Measurements from ENCODE around the gene SLC4A9. TPM values are rescaled to one million over a fixed set of nuclear protein-coding genes. Genes with fewer than 3 reads are reported as not detected.

SLC4A9 gene
- total and polyA plus RNA-seq, 8 donors = 0.30 TPM; not detected in 7

DNA sequence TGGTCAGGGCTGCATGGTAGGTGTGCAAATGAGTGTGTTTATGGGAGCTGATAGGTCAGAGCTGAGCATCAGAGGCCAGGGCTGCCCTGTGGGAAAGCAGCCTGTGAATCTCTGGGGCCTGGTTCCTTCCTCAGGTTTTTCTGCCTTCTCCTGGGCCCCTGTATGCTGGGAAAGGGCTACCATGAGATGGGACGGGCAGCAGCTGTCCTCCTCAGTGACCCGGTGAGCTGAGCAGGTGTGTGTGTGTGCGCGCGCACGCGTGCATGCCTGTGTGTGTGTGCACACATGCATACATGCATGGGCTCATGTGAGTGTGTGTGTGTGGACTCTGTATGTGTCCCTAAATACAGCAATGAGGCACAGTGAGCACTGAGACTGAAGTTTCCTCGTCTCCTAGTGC is 2.3 kb downstream of the SLC4A9 start:
- intact Hi-C loops (cut with DNase I; ENCODE audit: low total_unique reads) = no loop called here
- TF ChIP-seq POLR2AphosphoS5 (IDR thresholded peaks at IDR 0.05) (no peak), POLR2A (IDR thresholded peaks at IDR 0.05) (no peak), EP300 (IDR thresholded peaks at IDR 0.05) (no peak), CTCF (IDR thresholded peaks at IDR 0.05) (no peak)
- H3K4me3 ChIP-seq = no peak overlapping the region
- peaks cover 6 to 17% (median 15%) of the 10 kb centered on the region in 4 donors for H3K4me1 ChIP-seq
- no peak overlapping the region for H3K27ac ChIP-seq
- WGBS, 5 donors = 83 to 91% (median 89%) methylated on average over 8 of the region's 8 CpGs
- H3K9me3 ChIP-seq = no peaks in the 10 kb centered on the region
- no peaks in the 10 kb centered on the region for H3K27me3 ChIP-seq
- no peaks in the 10 kb centered on the region for H3K36me3 ChIP-seq
- no peak for DNase-seq

DNA sequence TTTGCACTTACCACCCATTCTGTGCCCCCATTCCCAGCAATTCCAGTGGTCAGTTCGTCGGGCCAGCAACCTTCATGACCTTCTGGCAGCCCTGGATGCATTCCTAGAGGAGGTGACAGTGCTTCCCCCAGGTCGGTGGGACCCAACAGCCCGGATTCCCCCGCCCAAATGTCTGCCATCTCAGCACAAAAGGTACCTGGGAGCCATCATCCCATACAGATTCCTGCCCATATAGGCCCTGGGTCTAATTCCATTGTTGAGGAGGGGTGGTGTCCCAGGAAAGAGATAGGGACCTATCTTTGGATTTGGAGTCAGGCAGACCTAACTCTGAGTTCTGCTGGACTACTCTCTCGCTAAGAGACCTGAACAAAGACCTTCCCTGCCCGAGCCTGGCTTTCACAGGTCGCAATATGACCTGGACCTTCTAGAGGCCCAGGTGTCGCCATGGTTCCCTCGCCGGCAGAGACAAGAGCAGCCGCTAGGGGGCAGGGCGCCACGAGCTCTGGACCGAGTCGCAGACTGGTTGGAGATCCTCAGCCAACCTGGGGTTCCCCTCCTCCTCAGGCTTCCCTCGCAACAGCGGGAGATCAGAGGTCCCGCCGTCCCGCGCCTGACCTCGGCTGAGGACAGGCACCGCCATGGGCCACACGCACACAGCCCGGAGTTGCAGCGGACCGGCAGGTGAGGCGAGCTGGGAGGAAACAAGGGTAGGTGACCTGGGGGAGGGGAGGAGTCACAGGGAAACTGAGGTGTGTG is 3.1 kb downstream of the SLC4A9 start:
- Histone ChIP-seq H3K27ac (no peak overlapping the region), H3K36me3 (no peaks in the 10 kb centered on the region), H3K27me3 (no peaks in the 10 kb centered on the region), H3K4me3 (peak overlapping the region; percentile 21 to 44 (median 32)), H3K9me3 (no peaks in the 10 kb centered on the region), H3K4me1 (peaks cover 6 to 10% (median 7%) of the 10 kb centered on the region in 4 donors)
- TF ChIP-seq CTCF (IDR thresholded peaks at IDR 0.05) (peak in 5 of 7 experiments; percentile 67 to 97 (median 88)), POLR2AphosphoS5 (IDR thresholded peaks at IDR 0.05) (peak in 1 of 3 donors; percentile 51), EP300 (IDR thresholded peaks at IDR 0.05) (no peak)
- 10 to 23% (median 12%) methylated on average over 12 to 29 of the region's 29 CpGs for WGBS, 5 donors
- DNase-seq = peak; percentile 88 to 92
- intact Hi-C loops (cut with DNase I; ENCODE audit: low total_unique reads) = no loop called here

GRCh38 chr5:140363631-140364471 is 3.9 kb downstream of the SLC4A9 start:
- peak overlapping the region; percentile 21 to 44 (median 32) for H3K4me3 ChIP-seq
- intact Hi-C loops (cut with DNase I; ENCODE audit: low total_unique reads) = no loop called here
- H3K36me3 ChIP-seq = no peaks in the 10 kb centered on the region
- H3K4me1 ChIP-seq = peaks cover 6 to 10% (median 7%) of the 10 kb centered on the region in 4 donors
- no peak overlapping the region for H3K27ac ChIP-seq
- no peaks in the 10 kb centered on the region for H3K27me3 ChIP-seq
- TF ChIP-seq POLR2AphosphoS5 (IDR thresholded peaks at IDR 0.05) (no peak), EP300 (IDR thresholded peaks at IDR 0.05) (no peak), POLR2A (IDR thresholded peaks at IDR 0.05) (no peak), CTCF (IDR thresholded peaks at IDR 0.05) (no peak)
- no peak for DNase-seq
- H3K9me3 ChIP-seq = no peaks in the 10 kb centered on the region
- WGBS, 5 donors = 56 to 68% (median 61%) methylated on average over 17 to 20 of the region's 20 CpGs

DNA sequence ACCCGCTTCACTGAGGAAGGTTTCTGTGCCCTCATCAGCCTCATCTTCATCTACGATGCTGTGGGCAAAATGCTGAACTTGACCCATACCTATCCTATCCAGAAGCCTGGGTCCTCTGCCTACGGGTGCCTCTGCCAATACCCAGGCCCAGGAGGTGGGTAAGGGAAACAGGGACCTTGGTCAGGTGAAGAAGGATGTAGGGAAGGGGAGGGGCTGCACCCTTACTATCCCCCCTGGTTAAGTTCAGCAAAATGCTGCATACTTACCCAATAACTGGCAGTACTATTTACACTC is 4.4 kb downstream of the SLC4A9 start:
- Histone ChIP-seq H3K4me3 (no peak overlapping the region), H3K36me3 (no peaks in the 10 kb centered on the region), H3K4me1 (peaks cover 6 to 10% (median 7%) of the 10 kb centered on the region in 4 donors), H3K9me3 (no peaks in the 10 kb centered on the region), H3K27me3 (no peaks in the 10 kb centered on the region), H3K27ac (no peak overlapping the region)
- TF ChIP-seq POLR2AphosphoS5 (IDR thresholded peaks at IDR 0.05) = no peak
- TF ChIP-seq CTCF (IDR thresholded peaks at IDR 0.05) = no peak
- no peak for TF ChIP-seq POLR2A (IDR thresholded peaks at IDR 0.05)
- TF ChIP-seq EP300 (IDR thresholded peaks at IDR 0.05) = no peak
- no peak for DNase-seq
- intact Hi-C loops (cut with DNase I; ENCODE audit: low total_unique reads) = no loop called here
- WGBS, 5 donors = 84 to 94% (median 92%) methylated on average over 3 of the region's 3 CpGs
